ENCODE measurements around the gene IL1R2.

DNA sequence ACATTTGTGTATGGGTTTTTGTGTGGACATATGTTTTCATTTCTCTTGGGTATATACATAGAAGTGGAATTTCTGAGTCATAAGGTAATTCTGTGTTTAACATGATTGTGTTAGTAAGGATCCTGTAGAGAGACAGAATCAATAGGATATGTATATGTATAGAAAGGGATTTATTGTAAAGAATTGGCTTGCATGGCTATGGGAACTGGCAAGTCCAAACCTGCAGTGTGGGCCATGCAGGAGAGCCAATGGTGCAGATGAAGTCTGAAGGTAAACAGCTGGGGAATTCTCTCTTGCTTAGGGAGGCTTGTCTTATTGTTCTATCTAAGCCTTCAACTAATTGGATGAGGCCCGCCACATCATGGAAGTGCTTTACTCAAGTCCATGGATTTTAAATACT is 39.2 kb upstream of the IL1R2 start:
- TF ChIP-seq CHD2 (IDR thresholded peaks at IDR 0.05; ENCODE audit: low read length, partially characterized antibody) (no peak), SMC3 (IDR thresholded peaks at IDR 0.05) (no peak)
- TF ChIP-seq, protein P1, sequence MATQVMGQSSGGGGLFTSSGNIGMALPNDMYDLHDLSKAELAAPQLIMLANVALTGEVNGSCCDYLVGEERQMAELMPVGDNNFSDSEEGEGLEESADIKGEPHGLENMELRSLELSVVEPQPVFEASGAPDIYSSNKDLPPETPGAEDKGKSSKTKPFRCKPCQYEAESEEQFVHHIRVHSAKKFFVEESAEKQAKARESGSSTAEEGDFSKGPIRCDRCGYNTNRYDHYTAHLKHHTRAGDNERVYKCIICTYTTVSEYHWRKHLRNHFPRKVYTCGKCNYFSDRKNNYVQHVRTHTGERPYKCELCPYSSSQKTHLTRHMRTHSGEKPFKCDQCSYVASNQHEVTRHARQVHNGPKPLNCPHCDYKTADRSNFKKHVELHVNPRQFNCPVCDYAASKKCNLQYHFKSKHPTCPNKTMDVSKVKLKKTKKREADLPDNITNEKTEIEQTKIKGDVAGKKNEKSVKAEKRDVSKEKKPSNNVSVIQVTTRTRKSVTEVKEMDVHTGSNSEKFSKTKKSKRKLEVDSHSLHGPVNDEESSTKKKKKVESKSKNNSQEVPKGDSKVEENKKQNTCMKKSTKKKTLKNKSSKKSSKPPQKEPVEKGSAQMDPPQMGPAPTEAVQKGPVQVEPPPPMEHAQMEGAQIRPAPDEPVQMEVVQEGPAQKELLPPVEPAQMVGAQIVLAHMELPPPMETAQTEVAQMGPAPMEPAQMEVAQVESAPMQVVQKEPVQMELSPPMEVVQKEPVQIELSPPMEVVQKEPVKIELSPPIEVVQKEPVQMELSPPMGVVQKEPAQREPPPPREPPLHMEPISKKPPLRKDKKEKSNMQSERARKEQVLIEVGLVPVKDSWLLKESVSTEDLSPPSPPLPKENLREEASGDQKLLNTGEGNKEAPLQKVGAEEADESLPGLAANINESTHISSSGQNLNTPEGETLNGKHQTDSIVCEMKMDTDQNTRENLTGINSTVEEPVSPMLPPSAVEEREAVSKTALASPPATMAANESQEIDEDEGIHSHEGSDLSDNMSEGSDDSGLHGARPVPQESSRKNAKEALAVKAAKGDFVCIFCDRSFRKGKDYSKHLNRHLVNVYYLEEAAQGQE (IDR thresholded peaks at IDR 0.05) = no peak
- TF ChIP-seq, protein P2, sequence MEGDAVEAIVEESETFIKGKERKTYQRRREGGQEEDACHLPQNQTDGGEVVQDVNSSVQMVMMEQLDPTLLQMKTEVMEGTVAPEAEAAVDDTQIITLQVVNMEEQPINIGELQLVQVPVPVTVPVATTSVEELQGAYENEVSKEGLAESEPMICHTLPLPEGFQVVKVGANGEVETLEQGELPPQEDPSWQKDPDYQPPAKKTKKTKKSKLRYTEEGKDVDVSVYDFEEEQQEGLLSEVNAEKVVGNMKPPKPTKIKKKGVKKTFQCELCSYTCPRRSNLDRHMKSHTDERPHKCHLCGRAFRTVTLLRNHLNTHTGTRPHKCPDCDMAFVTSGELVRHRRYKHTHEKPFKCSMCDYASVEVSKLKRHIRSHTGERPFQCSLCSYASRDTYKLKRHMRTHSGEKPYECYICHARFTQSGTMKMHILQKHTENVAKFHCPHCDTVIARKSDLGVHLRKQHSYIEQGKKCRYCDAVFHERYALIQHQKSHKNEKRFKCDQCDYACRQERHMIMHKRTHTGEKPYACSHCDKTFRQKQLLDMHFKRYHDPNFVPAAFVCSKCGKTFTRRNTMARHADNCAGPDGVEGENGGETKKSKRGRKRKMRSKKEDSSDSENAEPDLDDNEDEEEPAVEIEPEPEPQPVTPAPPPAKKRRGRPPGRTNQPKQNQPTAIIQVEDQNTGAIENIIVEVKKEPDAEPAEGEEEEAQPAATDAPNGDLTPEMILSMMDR (IDR thresholded peaks at IDR 0.05) = no peak
